C4-2B (cell line): ENCODE measurements around the gene VSIG4.

ENCODE experiments used
- ZFX ChIP-seq: fragments of 450-650 bp; IDR thresholded peaks from 2 replicates; pipeline ENCODE4 v1.6.1; 2017
- TF ChIP-seq, protein P1 (sequence below): fragments of 450-650 bp; conservative IDR thresholded peaks from 2 replicates; pipeline ENCODE4 v1.5.1; 2017; ENCODE audit warnings: mild to moderate bottlenecking

DNA sequence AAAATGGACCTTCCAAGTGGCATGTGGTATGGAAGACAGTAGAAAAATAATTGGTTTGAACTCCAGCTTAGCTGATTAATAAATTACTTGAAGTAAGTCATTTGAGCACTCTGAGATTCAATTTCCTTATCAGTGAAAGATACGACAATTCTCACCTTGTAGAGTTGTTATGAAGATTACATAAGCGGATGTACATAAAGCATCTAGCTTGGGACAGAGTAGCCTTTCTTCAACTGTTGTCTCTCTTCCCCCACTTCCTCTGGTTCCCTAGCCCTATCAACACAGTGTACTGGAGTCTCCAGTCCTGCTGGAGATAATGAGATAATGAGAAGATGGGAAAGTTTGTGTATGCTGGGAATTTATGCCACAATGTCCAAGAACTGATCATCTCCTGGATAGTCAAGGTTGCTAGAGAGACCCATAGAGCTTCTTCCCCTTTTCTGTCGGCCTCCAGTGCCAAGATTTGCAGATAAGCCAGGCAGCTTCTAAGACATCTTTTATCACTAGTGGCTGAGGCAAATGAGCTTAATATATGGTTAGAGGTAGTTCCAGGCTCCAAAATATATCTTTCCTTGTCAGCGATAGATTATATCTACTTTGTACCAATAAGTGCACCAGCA lies 33.9 kb downstream of the VSIG4 start:
- TF ChIP-seq, protein P1, sequence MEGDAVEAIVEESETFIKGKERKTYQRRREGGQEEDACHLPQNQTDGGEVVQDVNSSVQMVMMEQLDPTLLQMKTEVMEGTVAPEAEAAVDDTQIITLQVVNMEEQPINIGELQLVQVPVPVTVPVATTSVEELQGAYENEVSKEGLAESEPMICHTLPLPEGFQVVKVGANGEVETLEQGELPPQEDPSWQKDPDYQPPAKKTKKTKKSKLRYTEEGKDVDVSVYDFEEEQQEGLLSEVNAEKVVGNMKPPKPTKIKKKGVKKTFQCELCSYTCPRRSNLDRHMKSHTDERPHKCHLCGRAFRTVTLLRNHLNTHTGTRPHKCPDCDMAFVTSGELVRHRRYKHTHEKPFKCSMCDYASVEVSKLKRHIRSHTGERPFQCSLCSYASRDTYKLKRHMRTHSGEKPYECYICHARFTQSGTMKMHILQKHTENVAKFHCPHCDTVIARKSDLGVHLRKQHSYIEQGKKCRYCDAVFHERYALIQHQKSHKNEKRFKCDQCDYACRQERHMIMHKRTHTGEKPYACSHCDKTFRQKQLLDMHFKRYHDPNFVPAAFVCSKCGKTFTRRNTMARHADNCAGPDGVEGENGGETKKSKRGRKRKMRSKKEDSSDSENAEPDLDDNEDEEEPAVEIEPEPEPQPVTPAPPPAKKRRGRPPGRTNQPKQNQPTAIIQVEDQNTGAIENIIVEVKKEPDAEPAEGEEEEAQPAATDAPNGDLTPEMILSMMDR = no peak
- no peak for TF ChIP-seq ZFX
